ENCODE results near the gene ABCD3. TPM values are rescaled to one million over a fixed set of nuclear protein-coding genes. Genes with fewer than 3 reads are reported as not detected.
"Not testable (repeated sequence)": the region's sequence is repeated elsewhere in the genome, so short reads cannot be mapped to it uniquely, and the experiment has no call there.

Gene ABCD3
- total RNA-seq, 2 experiments from 2014 or later: 29.2 to 30.8 TPM

DNA sequence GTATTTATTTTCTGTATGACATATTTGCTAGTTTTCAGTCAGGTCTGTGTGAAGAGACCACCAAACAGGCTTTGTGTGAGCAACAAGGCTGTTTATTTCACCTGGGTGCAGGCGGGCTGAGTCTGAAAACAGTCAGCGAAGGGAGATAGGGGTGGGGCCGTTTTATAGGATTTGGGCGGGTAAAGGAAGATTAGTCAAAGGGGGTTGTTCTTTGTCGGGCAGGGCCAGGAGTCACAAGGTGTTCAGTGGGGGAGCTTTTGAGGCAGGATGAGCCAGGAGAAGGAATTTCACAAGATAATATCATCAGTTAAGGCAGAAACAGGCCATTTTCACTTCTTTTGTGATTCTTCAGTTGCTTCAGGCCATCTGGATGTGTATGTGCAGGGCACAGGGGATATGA, 148.2 kb downstream of the ABCD3 start:
- CTCF ChIA-PET; DNase-seq; H3K36me3 Mint-ChIP-seq (ENCODE audit: low read depth): not testable (repeated sequence)

DNA sequence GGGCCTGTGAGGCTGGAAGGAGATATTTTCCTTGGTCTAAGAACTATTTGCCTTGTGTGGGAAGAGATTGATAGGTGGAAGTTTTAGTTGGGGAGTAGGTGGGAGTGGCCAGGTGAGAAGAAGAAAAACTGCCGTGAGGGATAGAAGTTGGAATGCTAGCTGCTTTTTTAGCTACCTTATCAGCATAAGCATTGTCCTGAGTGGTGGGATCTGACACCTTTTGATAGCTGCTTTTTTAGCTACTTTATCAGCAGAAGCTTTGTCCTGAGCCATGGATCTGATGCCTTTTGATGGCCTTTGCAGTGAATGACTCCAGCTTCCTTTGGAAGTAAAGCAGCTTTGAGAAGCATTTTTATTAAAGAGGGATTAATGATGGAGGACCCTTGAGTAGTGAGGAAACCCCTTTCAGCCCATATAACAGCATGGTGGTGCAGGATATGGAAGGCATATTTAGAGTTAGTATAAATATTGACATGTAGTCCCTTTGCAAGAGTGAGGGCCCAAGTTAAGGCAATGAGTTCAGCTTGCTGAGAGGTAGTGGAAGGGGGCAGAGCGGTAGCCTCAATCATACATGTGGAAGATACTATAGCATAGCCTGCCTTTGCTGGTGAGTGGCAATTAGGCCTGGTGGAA, 149.9 kb downstream of the ABCD3 start:
- H3K27me3 Mint-ChIP-seq (ENCODE audit: low read depth); H3K27ac Mint-ChIP-seq; intact Hi-C loops (cut with micrococcal nuclease); H3K36me3 Mint-ChIP-seq (ENCODE audit: low read depth); DNase-seq; CTCF ChIA-PET; H3K4me1 Mint-ChIP-seq (ENCODE audit: low read depth); H3K4me3 Mint-ChIP-seq: not testable (repeated sequence)
- peaks cover 15% of the 10 kb centered on the region for H3K9me3 Mint-ChIP-seq

More for the DNA sequence above, 148.2 kb downstream of the ABCD3 start:
- intact Hi-C loops (cut with micrococcal nuclease); H3K27ac Mint-ChIP-seq; H3K4me1 Mint-ChIP-seq (ENCODE audit: low read depth); H3K4me3 Mint-ChIP-seq; H3K27me3 Mint-ChIP-seq (ENCODE audit: low read depth); H3K9me3 Mint-ChIP-seq: not testable (repeated sequence)

Other genes with a start within 250 kb of the ABCD3 start
- gene ARHGAP29, start 180.8 kb upstream of the ABCD3 start, total RNA-seq: under 1 TPM; 0.37 to 0.48 TPM
- gene F3, start 123.4 kb downstream of the ABCD3 start, total RNA-seq: under 1 TPM in 1 of 2 experiments, not detected in 1; 0.10 TPM